ENCODE measurements around the gene NUP133.
"Not testable (repeated sequence)": the region's sequence is repeated elsewhere in the genome, so short reads cannot be mapped to it uniquely, and the experiment has no call there.

NUP133 gene

DNA sequence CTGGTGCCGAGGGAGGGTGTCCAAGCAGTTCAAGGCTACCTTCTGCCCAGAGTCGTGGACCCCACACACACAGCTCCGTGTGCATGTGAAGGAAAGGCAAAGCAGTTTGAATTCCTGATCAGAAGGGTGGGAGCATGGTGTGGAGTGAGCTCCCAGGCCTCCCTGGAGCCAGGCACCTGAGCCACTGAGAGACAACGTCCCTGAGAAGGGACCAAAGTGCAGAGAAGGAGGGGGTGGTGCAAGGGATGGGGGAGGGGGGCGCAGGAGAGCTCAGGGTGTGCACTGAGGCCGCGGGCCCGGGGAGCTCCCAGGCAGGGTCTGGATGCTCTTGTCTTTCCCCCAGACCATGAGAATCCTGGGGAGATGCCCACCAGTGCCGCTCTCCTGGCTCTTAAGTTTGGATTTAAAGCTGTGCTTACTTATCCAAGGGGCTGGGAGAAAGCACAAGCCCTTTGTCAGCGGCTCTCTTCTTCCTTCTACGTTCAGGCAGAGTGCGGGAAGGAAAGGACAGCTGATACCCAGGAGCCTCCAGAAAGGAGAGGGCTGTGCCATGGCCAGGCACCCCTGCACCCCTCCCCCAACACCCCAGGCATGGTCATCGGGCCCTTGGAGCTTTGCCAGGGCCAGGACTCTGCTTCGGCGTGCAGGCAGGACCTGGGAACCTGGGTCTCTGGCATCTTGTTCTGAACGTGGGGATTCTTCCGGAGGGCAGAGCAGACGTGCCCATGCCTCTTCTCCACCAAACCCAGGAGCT, 98.3 kb downstream of the NUP133 start:
- DNase-seq (ENCODE audit: low read depth): no peak
- TF ChIP-seq, protein P1, sequence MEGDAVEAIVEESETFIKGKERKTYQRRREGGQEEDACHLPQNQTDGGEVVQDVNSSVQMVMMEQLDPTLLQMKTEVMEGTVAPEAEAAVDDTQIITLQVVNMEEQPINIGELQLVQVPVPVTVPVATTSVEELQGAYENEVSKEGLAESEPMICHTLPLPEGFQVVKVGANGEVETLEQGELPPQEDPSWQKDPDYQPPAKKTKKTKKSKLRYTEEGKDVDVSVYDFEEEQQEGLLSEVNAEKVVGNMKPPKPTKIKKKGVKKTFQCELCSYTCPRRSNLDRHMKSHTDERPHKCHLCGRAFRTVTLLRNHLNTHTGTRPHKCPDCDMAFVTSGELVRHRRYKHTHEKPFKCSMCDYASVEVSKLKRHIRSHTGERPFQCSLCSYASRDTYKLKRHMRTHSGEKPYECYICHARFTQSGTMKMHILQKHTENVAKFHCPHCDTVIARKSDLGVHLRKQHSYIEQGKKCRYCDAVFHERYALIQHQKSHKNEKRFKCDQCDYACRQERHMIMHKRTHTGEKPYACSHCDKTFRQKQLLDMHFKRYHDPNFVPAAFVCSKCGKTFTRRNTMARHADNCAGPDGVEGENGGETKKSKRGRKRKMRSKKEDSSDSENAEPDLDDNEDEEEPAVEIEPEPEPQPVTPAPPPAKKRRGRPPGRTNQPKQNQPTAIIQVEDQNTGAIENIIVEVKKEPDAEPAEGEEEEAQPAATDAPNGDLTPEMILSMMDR (IDR thresholded peaks at IDR 0.05; ENCODE audit: insufficient read depth, low read depth, low read length, missing control alignments): no peak
- no peak overlapping the region for H3K4me3 ChIP-seq (ENCODE audit: low read length)

DNA sequence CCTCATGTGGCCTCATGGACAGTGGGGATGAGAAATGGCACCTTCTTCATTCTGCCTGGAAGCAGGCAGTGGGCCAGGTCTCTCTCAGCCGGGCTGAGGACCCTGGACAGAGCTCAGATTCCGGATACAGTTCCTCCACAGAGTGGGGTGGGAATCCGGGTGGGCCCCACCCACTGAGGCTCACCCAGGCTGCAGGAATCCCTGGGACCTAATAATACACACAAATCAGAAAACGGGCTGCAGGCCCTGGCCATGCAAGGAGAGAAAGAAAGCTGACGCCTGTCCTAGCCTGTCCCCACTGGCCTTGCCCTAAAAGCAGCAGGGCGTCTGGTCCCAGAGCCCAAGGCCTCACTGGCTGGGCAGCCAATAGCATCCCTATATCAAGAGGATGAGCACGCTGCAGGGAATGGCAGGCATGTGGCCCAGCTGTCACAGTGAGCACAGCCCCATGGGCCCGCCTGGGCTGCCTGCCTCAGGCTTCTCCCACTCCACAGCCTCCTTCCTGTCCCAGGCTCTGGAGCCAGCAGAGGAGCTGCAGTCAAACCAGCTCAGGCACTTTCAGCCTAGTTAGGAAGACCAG, 99.6 kb downstream of the NUP133 start:
- TF ChIP-seq, protein P1 (IDR thresholded peaks at IDR 0.05; ENCODE audit: insufficient read depth, low read depth, low read length, missing control alignments): no peak
- peak; percentile 54 for DNase-seq (ENCODE audit: low read depth)
- no peak overlapping the region for H3K4me3 ChIP-seq (ENCODE audit: low read length)

DNA sequence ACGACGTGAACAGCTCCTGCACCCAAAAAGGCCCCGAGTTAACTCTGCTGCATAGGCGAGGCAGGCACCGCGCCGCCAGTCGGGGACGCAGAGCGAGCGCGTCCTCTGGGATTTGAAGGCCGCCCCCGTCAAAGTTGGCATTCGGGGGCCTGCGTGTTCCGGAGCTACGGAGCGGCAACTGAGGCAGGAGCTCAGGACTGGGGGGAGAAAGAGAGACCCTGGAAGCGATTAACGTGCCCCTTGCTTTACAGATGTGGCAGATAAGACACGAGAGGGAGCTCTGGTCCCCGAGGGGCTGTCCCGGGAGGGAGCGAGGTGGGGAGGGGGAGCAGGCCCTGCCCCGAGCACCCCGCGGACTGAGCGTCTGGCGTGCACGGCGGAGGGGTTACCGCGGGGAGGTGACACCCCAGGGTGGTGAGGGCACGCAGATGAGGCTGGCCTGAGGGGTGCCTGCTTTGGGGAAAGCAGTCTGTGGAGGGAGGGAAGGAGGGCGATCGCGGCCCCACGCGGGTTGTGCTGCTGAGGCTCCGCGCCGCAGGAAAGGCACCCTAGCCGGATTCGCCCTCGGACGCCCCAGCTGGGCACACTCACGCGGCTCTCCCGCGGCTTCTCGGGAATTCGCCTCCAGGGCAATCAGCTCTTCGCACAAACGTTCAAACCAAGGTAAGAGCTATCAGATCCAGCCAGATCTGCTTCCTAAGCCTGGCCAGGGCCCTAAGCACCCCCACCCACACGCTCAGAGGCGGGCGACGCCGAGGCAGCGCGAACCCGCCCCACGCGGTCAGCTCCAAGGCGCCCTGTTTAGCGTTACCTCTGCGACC, 100.7 kb downstream of the NUP133 start:
- H3K4me3 ChIP-seq (ENCODE audit: low read length): peak overlapping the region; percentile 16
- TF ChIP-seq, protein P1 (IDR thresholded peaks at IDR 0.05; ENCODE audit: insufficient read depth, low read depth, low read length, missing control alignments): no peak
- peak; percentile 13 for DNase-seq (ENCODE audit: low read depth)

DNA sequence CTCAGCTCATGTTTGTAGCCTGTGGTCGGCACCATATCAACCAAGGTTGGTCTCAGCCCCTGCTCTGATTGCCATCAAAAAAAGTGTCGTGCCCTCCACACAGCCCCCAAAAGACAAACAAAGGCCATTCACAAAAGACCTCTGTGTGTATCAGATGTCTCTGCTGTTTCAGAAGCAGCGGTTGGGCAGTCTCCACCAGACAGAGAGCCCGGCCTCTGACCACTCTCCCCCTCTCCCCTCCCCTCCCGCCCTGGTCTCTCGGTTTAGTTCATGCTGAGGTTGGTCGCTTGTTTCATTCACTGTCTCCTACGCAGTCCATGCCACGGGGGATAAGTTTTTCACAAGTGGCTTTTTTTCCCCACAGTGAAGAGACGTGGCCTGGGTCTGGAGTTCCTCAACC, 101.3 kb downstream of the NUP133 start:
- no peak for DNase-seq (ENCODE audit: low read depth)
- TF ChIP-seq, protein P1 (IDR thresholded peaks at IDR 0.05; ENCODE audit: insufficient read depth, low read depth, low read length, missing control alignments): no peak
- no peak overlapping the region for H3K4me3 ChIP-seq (ENCODE audit: low read length)

DNA sequence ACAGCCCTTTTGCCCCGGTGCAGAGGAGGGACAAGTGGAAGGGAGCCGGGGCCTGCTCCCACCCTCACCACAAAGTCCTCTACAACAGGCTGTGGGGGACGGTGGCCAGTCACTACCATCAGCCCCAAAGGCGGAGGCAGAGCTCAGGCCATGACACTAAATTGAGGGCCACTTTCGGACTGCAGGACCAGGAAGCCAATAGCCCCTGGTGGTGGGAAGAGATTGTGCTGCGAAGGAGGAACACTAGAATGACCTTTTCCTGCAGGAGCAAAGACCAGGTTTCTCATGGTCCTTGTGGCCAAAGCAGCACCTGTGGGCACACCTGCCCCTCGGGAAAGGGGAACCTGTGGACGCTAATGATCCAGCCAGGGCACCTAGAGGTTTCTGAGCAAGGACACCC, 104.6 kb downstream of the NUP133 start:
- TF ChIP-seq, protein P1 (IDR thresholded peaks at IDR 0.05; ENCODE audit: insufficient read depth, low read depth, low read length, missing control alignments): no peak
- DNase-seq (ENCODE audit: low read depth): no peak
- no peak overlapping the region for H3K4me3 ChIP-seq (ENCODE audit: low read length)

DNA sequence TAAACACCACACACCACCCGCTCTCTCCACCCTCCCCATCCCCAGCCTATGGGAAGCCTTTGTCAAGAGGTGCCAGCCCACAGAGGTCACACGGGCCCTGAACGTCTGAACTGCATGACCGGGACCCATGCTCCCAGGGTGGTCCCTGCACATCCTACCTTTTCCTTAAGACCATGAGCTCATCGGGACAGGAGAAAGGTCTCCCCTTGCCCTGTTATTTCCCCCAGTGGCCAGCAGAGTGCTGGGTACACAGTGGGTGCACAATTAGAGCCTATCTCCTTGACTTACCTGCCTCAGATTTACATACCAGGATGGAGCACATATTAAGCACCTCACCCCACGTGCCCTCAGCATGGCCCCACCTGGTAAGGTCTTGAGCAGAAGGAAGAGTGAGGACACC, 105.1 kb downstream of the NUP133 start:
- no peak for DNase-seq (ENCODE audit: low read depth)
- no peak overlapping the region for H3K4me3 ChIP-seq (ENCODE audit: low read length)
- TF ChIP-seq, protein P1 (IDR thresholded peaks at IDR 0.05; ENCODE audit: insufficient read depth, low read depth, low read length, missing control alignments): no peak

DNA sequence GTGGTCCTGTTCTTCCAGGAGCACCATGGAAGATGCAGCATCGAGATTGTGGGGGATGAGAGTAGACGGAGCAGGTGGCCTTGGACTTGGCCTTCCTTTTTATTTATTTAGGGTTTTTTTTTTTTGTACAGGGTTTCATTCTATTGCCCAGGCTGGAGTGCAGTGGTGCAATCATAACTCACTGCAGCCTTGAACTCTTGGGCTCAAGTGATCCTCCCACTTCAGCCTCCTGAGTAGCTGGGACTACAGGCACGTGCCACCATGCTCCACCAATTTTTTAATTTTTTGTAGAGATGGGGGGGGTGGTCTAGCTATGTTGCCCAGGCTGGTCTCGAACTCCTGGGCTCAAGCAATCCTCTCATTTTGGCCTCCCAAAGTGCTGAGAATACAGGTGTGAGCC, 105.8 kb downstream of the NUP133 start:
- not testable (repeated sequence) for DNase-seq (ENCODE audit: low read depth); H3K4me3 ChIP-seq (ENCODE audit: low read length)
